ENCODE measurements around the gene SRPRB. TPM values are rescaled to one million over a fixed set of nuclear protein-coding genes. Genes with fewer than 3 reads are reported as not detected.

The SRPRB gene, protein sequence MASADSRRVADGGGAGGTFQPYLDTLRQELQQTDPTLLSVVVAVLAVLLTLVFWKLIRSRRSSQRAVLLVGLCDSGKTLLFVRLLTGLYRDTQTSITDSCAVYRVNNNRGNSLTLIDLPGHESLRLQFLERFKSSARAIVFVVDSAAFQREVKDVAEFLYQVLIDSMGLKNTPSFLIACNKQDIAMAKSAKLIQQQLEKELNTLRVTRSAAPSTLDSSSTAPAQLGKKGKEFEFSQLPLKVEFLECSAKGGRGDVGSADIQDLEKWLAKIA
- 100 to 1,000 TPM; 128 to 131 TPM for total RNA-seq

DNA sequence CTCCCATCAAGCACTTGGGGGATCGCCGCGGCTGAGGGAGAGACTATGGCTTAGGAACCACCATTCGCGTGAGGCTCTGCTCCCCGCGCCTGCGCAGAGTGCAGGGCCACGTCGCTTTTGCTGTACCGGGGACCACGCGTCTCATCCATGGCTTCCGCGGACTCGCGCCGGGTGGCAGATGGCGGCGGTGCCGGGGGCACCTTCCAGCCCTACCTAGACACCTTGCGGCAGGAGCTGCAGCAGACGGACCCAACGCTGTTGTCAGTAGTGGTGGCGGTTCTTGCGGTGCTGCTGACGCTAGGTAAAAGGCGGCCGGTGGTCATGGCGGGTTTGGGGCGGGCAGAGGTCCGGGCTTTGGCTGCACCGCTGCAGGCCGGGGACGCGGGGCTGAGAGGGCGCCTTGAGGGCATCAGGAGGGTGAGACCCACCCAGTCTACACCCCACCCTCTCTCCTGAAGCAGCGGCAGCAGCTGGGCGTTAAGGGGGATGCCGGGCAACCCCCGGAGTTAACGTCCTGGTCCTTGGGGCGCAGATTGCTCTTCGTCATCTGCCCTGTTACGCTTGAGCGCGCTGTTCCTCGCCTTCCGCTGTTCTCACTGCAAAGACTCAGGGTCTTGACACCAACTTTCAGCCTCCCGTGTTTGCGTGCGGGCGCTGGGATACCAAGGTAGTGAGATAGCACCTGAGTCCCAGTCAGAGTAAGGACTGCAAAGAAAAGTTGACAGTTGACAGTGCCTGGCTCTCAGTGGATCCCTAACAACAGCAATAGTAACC lies at the start of gene SRPRB:
Gene SRPRB, plus strand, starts transcription at position 114 of the 774 bp plus-strand sequence. Its CDS starts 34 bp downstream, at position 148.
- POLR2A ChIA-PET = interaction anchor here (0.5 to 1.4 kb wide), 3 partner anchors 8 to 228 kb away, joined by 3 to 6 read pairs (median 3); no protein-coding TSS in a partner anchor

GRCh38 chr3:133756716-133757694 lies 48.6 kb upstream of the SRPRB start:
- ChIA-PET POLR2A (no interaction called here), CTCF (interaction anchor here (0.6 kb wide), 1 partner anchor 61 kb away, joined by 3 read pairs; no protein-coding TSS in a partner anchor)

More for the DNA sequence above, at the start of gene SRPRB:
- CTCF ChIA-PET = interaction anchor here (0.8 kb wide), 1 partner anchor 142 kb away, joined by 4 read pairs; no protein-coding TSS in a partner anchor

- POLR2A ChIA-PET = no interaction called here
- CTCF ChIA-PET = no interaction called here
Observed at GRCh38 chr3:133757701-133758567, 47.7 kb upstream of the SRPRB start.

GRCh38 chr3:133758568-133758928 lies 47.1 kb upstream of the SRPRB start:
- ChIA-PET POLR2A (no interaction called here), CTCF (no interaction called here)

DNA sequence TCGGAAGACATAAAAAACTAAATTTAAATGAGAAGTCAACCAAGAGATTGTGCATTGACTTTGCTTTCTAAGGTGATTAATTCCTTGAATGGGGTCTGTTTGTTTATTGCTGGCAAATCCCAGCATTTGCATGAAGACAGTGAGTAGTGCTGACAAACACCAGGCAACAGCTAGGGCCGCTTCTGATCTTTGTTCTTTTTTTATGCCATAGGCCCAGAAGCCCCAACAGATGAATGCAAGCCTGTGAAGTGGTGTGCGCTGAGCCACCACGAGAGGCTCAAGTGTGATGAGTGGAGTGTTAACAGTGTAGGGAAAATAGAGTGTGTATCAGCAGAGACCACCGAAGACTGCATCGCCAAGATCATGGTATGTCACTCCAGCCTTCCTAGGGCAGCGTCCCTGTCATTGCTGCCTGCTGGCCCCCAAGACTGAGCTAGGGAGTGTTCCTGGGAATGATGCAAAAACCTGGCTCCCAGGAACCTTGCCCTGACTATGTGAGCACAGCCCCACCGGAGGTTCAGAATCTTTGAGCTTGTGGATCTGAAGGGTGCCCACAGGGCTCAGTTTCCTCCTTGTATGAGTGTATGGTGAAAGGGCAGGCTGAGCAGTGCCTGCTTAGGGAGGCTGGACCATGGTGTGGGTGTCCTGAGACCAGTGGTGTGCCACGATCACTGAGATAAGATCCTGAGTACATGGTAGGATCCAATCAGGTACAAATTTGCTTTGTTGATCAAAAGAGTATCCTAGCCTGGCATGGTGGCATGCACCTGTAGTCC lies 46.5 kb upstream of the SRPRB start:
- ChIA-PET CTCF (no interaction called here), POLR2A (no interaction called here)

GRCh38 chr3:133759740-133760305 lies 45.8 kb upstream of the SRPRB start:
- POLR2A ChIA-PET = no interaction called here
- CTCF ChIA-PET = no interaction called here

GRCh38 chr3:133760916-133761315 lies 44.7 kb upstream of the SRPRB start:
- CTCF ChIA-PET = no interaction called here
- POLR2A ChIA-PET = no interaction called here

DNA sequence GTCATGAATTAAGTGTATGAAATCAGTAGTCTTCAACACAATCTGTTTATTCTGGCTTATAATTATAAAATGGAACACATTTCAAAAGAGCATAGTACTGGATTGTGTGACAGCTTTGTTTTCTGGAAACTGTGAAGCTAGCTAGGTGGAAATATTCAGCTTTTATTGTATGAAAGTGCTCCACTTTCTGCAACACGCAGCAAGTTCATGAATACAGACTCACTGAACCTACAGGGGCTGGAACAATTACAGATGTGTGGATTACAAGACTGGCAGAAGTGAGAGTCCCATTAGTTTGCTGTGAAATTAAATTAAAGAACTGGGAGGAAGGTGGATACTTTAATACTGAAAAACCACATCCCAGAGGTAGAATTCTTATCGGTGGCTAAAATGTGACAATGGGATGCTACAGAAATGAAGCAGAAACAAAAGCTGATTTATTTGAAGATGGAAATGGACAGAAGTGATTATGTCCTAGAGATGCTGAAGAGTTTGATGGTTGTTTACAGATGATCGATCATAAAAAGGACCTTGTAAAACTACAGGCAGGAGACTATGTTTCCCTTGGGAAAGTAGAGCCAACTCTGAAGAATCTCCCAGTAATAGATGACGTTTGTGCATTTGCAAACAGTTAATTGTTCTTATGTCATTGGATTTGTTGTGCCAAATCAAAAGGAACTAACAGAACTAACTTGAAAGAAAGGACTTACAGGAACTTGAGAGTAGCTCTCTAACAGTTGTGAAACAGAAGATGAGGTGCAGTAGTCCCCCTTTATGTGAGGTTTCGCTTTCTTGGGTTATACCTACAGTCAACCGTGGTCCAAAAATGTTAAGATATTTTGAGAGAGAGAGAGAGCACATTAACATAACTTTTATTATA lies 43.8 kb upstream of the SRPRB start:
- POLR2A ChIA-PET = no interaction called here
- CTCF ChIA-PET = no interaction called here

DNA sequence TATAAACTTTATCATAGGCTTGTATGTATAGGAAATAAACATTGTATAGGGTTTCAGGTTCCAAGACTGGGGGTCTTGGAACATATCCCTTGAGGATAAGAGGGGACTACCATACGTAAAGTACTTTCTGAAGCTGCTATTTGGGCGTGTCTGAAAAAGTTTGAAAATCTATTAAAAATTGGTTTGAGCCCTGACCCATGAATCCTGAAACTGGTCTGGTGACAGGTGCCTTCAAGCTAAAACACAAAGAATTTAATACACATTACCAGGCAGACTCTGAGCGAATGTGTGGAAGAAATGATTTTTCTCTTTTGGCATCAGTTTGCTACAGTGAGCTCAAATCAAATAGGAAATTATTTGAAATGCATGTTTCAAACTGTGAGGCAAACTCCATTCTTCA lies 43.1 kb upstream of the SRPRB start:
- CTCF ChIA-PET = no interaction called here
- POLR2A ChIA-PET = no interaction called here

- POLR2A ChIA-PET = no interaction called here
- CTCF ChIA-PET = no interaction called here
Observed at GRCh38 chr3:133763797-133764683, 41.6 kb upstream of the SRPRB start.

GRCh38 chr3:133765256-133765655 lies 40.4 kb upstream of the SRPRB start:
- CTCF ChIA-PET = no interaction called here
- POLR2A ChIA-PET = no interaction called here

- CTCF ChIA-PET = no interaction called here
Observed at GRCh38 chr3:133767607-133768006, 38.0 kb upstream of the SRPRB start.

GRCh38 chr3:133769536-133769935 lies 36.1 kb upstream of the SRPRB start:
- ChIA-PET POLR2A (no interaction called here), CTCF (no interaction called here)

More at GRCh38 chr3:133767607-133768006, 38.0 kb upstream of the SRPRB start:
- POLR2A ChIA-PET = no interaction called here

- POLR2A ChIA-PET = no interaction called here
Observed at GRCh38 chr3:133773732-133774131, 31.9 kb upstream of the SRPRB start.

DNA sequence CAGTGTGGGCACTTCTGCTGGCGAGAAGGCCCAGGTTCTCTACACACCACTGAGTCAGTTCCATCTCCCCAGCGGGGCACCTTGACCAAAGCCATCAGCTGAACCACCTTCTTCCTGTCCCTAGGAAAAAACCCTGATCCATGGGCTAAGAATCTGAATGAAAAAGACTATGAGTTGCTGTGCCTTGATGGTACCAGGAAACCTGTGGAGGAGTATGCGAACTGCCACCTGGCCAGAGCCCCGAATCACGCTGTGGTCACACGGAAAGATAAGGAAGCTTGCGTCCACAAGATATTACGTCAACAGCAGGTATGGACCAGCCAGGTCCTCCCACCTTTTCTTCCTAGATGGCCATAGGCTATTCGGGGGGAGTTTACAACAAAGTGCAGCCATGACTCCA lies 30.3 kb upstream of the SRPRB start:
- ChIA-PET POLR2A (no interaction called here), CTCF (no interaction called here)

More at GRCh38 chr3:133773732-133774131, 31.9 kb upstream of the SRPRB start:
- CTCF ChIA-PET = no interaction called here

- ChIA-PET CTCF (no interaction called here), POLR2A (no interaction called here)
Observed at GRCh38 chr3:133775835-133776234, 29.8 kb upstream of the SRPRB start.

All from activated CD8-positive, alpha-beta memory T cell treated with anti-CD3 and anti-CD28 coated beads for 36 hours (primary cell).